ENCODE data around the gene NTSR2. TPM values are rescaled to one million over a fixed set of nuclear protein-coding genes. Genes with fewer than 3 reads are reported as not detected.
"Not testable (repeated sequence)": the region's sequence is repeated elsewhere in the genome, so short reads cannot be mapped to it uniquely, and the experiment has no call there.

The NTSR2 gene
- total RNA-seq, 2 donors from 2014 or later: not detected

DNA sequence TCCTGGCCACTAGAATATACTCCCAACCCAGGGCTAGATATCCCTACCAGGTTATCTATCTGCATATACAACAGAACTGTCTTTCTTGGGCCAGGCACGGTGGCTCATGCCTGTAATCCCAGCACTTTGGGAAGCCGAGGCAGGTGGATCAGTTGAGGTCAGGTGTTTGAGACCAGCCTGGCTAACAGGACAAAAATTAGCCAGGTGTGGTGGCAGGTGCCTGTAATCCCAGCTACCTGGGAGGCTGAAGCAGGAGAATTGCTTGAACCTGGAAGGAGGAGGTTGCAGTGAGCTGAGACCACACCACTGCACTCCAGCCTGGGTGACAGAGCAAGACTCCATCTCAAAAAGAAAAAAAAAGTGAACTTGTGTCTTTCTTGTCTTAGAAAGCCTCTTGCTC, 9.6 kb downstream of the NTSR2 start:
- not testable (repeated sequence) for H3K36me3 Mint-ChIP-seq (ENCODE audit: low read depth); H3K4me1 Mint-ChIP-seq; H3K27ac Mint-ChIP-seq; ATAC-seq (replicated peaks); H3K9me3 Mint-ChIP-seq; H3K4me3 Mint-ChIP-seq
- H3K27me3 Mint-ChIP-seq: peaks cover 29% of the 10 kb centered on the region

DNA sequence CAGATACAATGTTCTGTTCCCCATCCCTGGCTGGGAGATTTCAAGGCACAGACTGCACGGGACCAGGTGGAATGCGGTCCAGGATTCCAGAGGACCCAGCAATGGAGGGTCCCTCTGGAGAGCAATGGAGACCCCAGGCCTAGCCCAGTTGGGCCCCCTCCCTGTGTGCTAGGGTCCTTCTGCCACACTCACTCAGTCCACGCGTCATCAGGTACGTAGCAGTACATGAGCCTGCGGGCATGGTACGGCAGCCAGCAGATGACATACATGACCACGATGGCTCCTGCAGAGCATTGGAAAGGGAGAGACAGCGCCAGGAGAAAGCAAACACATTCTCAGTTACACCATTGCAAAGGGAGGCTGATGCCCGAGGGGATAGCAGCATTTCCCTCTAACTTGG, 10.1 kb downstream of the NTSR2 start:
- H3K27ac Mint-ChIP-seq: no peak overlapping the region
- no peaks in the 10 kb centered on the region for H3K4me1 Mint-ChIP-seq
- ATAC-seq (replicated peaks): no peak
- H3K27me3 Mint-ChIP-seq: peaks cover 29% of the 10 kb centered on the region
- no peak overlapping the region for H3K4me3 Mint-ChIP-seq
- peaks cover 5% of the 10 kb centered on the region for H3K36me3 Mint-ChIP-seq (ENCODE audit: low read depth)
- peaks cover 7% of the 10 kb centered on the region for H3K9me3 Mint-ChIP-seq

DNA sequence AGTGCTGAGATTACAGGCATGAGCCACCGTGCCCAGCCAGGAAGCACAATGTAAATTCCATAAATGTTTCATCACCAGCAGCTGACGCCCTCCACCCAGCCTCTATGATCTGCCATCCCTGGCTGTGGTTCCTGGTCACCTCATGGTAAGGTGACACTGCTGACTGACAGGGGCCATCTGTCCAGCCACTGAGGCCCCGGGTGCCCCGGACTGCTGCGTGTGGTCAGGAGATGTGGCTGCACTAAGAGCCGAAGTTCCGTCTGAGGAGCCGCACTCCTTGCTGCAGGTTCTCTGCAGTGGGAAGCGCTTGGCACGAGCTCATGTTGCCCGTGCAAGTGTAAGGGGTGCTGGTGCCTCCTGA, 10.9 kb downstream of the NTSR2 start:
- no peak for ATAC-seq (replicated peaks)
- H3K4me1 Mint-ChIP-seq: no peaks in the 10 kb centered on the region
- peaks cover 5% of the 10 kb centered on the region for H3K36me3 Mint-ChIP-seq (ENCODE audit: low read depth)
- H3K9me3 Mint-ChIP-seq: peaks cover 7% of the 10 kb centered on the region
- H3K4me3 Mint-ChIP-seq: no peak overlapping the region
- no peak overlapping the region for H3K27ac Mint-ChIP-seq
- H3K27me3 Mint-ChIP-seq: peaks cover 29% of the 10 kb centered on the region

DNA sequence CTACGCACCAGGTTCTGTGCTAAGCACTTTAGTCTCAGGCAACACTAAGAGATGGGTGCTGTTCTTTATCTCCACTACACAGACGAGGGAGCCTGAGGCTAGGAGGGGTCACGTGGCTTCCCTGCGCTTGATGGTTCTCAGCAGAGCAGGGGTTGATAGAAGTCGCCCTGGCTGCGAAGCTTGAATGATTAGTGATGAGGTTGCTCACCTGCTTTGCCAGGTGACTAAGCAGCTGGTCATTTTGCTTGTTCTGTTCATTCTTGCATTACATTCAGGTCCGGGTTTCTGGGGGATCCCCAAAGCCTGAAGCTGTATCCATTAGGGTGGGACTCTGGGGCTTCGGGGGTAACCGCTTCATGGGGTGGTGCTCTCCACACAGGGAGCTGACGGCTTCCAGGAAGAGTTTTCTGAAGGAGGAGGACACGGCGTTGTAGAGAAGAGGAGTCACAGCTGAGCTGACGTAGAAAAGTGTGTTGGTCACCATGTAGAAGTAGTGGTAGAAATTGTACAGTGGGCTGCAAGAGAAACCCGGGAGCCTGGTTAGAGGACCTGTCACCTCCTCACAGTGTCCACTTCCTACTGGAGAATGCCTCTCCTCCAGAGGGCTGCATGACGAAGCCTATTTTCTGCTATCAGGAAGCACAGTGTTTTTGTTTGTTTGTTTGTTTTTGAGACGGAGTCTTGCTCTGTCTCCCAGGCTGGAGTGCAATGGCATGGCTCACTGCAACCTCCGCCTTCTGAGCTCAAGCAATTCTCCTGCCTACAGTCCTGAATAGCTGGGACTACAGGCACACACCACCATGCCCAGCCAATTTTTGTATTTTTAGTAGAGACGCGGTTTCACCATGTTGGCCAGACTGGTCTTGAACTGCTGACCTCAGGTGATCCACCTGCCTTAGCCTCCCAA, 11.5 kb downstream of the NTSR2 start:
- peaks cover 7% of the 10 kb centered on the region for H3K9me3 Mint-ChIP-seq
- no peak for ATAC-seq (replicated peaks)
- H3K4me1 Mint-ChIP-seq: no peaks in the 10 kb centered on the region
- H3K27me3 Mint-ChIP-seq: peaks cover 27% of the 10 kb centered on the region
- H3K36me3 Mint-ChIP-seq (ENCODE audit: low read depth): peaks cover 5% of the 10 kb centered on the region
- no peak overlapping the region for H3K27ac Mint-ChIP-seq
- H3K4me3 Mint-ChIP-seq: no peak overlapping the region

DNA sequence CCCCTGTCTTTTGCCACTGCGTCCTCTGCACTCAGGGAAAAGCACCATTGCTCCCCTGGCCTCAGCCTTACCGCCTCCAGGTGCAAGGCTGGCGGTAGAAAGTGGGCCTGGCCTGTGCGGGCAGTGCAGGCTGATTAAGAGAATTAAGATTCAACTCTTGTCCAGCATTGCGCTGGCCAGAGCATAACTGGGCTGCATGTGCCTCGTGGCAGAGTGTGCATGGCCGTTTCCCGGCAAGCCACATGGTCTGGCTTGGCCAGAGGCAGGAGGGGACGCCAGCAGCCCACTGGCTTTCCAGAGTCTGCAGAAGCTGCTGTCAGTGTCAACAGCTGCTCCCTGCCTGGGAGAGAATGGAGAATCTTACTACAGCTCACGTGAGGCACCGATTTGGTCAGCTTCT, 12.3 kb downstream of the NTSR2 start:
- Mint-ChIP-seq H3K4me3 (no peak overlapping the region), H3K27me3 (peaks cover 25% of the 10 kb centered on the region), H3K36me3 (ENCODE audit: low read depth) (peaks cover 5% of the 10 kb centered on the region), H3K9me3 (peaks cover 4% of the 10 kb centered on the region), H3K27ac (no peak overlapping the region), H3K4me1 (no peaks in the 10 kb centered on the region)
- no peak for ATAC-seq (replicated peaks)

DNA sequence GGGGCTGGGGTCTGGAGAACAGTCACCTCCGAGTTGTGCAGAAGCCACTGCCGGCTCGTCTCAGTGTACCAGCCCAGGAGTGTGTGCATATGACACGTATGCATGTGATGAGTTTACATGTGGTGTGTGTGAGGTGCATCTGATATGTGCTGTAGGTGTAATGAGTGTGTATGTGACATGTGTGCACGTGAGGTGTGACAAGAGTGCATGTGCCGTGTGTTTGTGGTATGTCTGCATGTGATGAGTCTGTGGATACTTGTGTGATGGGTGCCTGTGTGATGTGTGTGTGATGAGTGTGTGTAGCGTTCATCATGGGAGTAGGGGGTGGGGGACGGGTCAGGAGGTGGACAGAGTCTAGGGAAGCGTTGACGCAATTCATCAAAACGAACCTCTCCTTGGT, 12.8 kb downstream of the NTSR2 start:
- Mint-ChIP-seq H3K4me1 (no peaks in the 10 kb centered on the region), H3K4me3 (no peak overlapping the region), H3K27me3 (peaks cover 24% of the 10 kb centered on the region), H3K9me3 (peaks cover 3% of the 10 kb centered on the region), H3K36me3 (ENCODE audit: low read depth) (peaks cover 4% of the 10 kb centered on the region), H3K27ac (no peak overlapping the region)
- ATAC-seq (replicated peaks): no peak

DNA sequence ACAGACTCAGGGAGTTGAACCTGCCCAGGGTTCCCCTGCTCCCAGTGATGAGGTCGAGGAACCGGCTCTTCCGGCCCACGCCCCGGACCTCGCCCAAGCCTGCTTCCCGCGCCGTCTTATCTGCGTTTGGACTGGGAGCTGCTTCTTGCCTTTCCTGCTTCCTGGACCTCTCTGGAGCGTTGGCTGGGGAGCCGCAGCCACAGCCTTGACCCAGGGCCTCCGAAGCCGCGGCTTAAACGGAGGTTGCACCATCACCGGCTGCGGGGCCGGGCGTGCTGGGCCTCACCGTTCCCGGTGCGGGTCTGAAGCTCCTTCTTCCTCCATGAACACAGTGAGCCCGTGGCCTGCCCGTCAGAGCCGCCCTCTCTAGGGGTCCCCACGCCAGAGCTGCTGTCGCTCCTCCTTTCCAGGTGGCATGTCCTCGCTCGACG, 13.3 kb downstream of the NTSR2 start:
- no peak overlapping the region for H3K4me3 Mint-ChIP-seq
- no peaks in the 10 kb centered on the region for H3K9me3 Mint-ChIP-seq
- no peak for ATAC-seq (replicated peaks)
- no peaks in the 10 kb centered on the region for H3K36me3 Mint-ChIP-seq (ENCODE audit: low read depth)
- peaks cover 20% of the 10 kb centered on the region for H3K27me3 Mint-ChIP-seq
- no peaks in the 10 kb centered on the region for H3K4me1 Mint-ChIP-seq
- H3K27ac Mint-ChIP-seq: no peak overlapping the region

DNA sequence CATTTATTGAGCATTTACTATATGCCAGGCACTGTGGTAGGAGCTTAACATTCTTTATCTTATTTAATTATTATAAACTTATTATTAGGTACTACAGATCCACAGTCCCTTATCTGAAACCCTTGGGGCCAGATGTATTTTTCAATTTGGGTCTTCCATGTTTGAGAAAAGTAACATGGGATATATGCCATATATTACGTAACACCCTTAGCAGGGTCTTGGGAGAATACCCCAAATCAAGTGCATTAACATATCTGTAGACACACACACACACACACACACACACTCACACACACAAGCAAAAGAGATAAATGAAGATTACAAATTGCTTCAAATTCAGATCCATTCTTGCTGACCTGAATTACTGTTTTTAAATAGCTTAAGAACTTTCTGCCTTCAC, 13.7 kb downstream of the NTSR2 start:
- no peaks in the 10 kb centered on the region for H3K9me3 Mint-ChIP-seq
- no peak overlapping the region for H3K27ac Mint-ChIP-seq
- no peaks in the 10 kb centered on the region for H3K36me3 Mint-ChIP-seq (ENCODE audit: low read depth)
- no peaks in the 10 kb centered on the region for H3K4me1 Mint-ChIP-seq
- H3K4me3 Mint-ChIP-seq: no peak overlapping the region
- ATAC-seq (replicated peaks): no peak
- H3K27me3 Mint-ChIP-seq: peaks cover 18% of the 10 kb centered on the region

DNA sequence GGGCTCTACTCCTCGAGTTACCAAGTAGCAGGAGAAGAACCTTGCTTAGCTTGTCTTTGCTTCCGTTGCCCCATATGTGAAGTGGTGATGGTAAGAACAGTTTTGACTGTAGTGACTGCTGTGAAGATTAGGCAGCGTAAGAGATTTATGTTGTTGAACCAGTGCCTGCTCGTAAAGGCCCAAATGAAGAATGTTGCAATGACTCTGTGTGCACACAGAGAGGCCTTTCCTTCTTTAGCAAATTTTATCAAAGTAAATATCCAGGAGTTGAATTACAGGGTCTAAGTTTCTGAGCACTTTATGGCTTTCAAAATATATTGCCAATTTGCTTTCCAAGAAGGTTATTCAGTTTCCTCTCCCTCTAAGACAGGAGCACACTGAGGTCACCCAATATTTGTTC, 14.5 kb downstream of the NTSR2 start:
- Mint-ChIP-seq H3K27ac (no peak overlapping the region), H3K9me3 (no peaks in the 10 kb centered on the region), H3K4me1 (no peaks in the 10 kb centered on the region), H3K36me3 (ENCODE audit: low read depth) (no peaks in the 10 kb centered on the region), H3K27me3 (peaks cover 12% of the 10 kb centered on the region), H3K4me3 (no peak overlapping the region)
- ATAC-seq (replicated peaks): no peak

DNA sequence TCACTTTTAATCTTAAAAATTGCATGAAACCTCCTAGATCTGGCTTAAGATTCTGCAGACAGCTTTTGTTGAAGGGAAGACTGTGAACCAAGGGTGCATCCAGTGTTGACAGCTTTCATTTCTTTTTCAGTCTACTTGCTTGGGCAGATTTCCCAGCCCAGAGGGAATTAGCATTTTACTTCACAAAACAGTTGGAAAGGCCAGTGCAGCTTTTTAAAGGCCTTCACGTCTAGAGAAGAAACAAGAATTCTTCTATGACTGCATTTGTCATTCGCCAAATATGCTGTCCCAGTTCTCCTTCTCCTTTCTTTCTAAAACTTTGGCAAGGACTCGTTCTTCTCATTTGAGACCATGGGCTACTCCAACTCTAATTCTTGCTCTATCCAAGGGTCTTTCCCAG, 17.4 kb downstream of the NTSR2 start:
- no peak for ATAC-seq (replicated peaks)
- H3K4me3 Mint-ChIP-seq: no peak overlapping the region
- H3K36me3 Mint-ChIP-seq (ENCODE audit: low read depth): no peaks in the 10 kb centered on the region
- H3K4me1 Mint-ChIP-seq: no peaks in the 10 kb centered on the region
- no peaks in the 10 kb centered on the region for H3K9me3 Mint-ChIP-seq
- no peak overlapping the region for H3K27ac Mint-ChIP-seq
- peaks cover 16% of the 10 kb centered on the region for H3K27me3 Mint-ChIP-seq

DNA sequence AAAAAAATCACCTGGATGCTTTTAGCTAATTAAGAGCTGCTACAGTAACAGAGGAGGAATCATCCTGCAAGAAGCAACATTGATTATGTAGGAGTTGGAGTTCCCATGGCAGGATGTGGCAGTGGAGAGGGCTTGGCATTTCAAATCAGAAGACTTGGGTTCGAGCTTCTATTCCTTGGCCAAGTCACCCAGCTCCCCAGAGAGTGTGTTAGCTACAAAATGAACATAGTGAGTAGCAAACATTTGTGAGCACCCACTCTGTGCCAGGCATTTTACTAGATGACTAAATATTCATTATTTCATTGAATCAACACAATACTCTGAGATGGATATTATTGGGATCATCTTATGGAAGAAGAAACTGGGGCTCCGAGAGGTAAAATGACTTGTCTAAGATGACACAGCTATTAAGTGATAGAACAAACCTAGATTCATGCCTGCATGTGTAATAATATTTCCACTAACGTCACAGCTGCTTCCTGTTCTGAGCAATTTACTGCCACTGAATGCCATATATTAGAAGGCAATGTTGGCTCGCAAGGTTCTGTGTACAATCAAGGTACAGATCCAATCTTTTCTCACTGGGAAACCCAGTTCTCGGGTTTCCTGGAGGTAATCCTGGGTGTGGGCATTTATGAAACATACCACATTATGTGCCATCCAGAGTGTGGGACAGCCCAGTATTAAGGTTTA, 18.0 kb downstream of the NTSR2 start:
- peaks cover 11% of the 10 kb centered on the region for H3K27me3 Mint-ChIP-seq
- H3K9me3 Mint-ChIP-seq: no peaks in the 10 kb centered on the region
- no peak overlapping the region for H3K4me3 Mint-ChIP-seq
- H3K4me1 Mint-ChIP-seq: no peaks in the 10 kb centered on the region
- no peak overlapping the region for H3K27ac Mint-ChIP-seq
- H3K36me3 Mint-ChIP-seq (ENCODE audit: low read depth): no peaks in the 10 kb centered on the region
- ATAC-seq (replicated peaks): peak; percentile 31

DNA sequence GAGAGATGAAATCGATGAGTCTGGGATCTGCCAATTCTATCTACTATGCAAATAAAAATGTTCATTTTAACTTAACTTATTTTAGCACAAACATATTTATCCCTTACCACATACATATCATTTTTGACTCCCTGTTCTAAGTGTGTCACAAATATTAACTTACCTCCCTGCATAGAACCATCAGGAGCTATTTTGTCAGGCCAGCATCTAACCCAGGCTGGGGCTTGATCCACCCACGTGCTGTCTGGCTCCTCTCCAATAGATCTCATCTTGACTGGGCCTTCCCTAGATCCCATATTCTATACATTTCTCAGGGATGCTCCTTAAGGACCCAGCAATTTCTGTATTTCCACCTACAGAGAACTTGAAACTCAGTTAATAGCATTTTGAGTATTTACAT, 20.9 kb downstream of the NTSR2 start:
- Mint-ChIP-seq H3K9me3 (no peaks in the 10 kb centered on the region), H3K36me3 (ENCODE audit: low read depth) (no peaks in the 10 kb centered on the region), H3K27ac (no peak overlapping the region), H3K27me3 (peaks cover 11% of the 10 kb centered on the region), H3K4me3 (no peak overlapping the region), H3K4me1 (no peaks in the 10 kb centered on the region)
- ATAC-seq (replicated peaks): no peak

DNA sequence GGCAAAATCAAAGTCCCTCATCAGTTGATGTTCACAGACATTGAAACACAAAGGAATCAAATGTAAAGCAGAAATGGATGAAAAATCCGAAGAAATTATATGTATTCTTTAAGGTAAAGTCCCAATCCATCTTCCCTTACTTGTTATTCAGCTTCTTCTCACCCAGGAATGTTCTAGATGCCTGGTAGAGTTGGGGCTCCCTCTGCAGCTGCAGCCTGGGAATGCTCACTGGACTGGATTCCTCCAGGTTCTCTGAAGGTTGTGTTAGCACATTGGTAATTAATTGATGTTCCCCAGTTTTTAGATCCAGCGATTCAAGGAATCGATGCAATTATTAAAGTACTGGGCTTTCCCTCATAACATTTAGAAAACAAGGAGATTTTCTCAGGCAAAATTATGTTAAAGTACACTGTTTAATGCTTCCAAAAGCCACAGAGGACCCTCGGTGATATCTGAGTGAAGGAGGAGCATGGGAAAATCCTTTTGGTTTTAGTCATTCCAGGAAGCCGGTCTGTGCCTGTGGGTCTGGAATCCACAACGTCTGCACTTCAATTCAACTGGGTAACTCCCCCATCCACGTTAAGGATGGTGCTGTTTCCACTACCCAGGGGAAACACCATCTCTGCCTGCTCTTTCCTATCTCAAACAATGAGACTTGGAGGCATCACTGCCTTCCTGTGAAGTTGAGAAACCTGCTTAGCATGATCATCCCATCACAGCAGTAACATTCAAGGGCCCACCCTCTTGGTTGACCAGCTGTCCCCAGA, 22.0 kb downstream of the NTSR2 start:
- H3K36me3 Mint-ChIP-seq (ENCODE audit: low read depth): no peaks in the 10 kb centered on the region
- H3K4me1 Mint-ChIP-seq: no peaks in the 10 kb centered on the region

DNA sequence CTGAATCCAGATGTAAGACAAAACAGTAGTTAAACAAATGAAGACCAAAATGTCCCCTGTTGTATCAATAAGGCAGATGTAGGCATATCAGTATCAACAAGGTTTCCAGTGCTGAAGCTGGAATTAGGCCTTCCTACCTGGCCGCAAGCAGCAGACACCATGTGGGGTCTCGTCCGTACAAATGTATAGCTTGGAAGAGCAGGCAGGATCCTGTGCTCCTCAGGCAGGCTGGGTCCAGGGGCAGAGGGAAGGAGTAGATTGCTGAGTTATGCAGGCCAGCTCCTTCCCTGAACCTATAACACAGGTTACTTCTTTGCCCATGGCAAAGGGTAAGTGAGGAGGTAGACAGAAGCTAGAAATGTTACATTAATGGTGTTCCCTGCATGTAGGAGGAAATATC, 23.5 kb downstream of the NTSR2 start:
- Mint-ChIP-seq H3K36me3 (ENCODE audit: low read depth) (no peaks in the 10 kb centered on the region), H3K27me3 (peaks cover 20% of the 10 kb centered on the region)

More for the DNA sequence above, 22.0 kb downstream of the NTSR2 start:
- ATAC-seq (replicated peaks): no peak
- Mint-ChIP-seq H3K27ac (no peak overlapping the region), H3K27me3 (peaks cover 20% of the 10 kb centered on the region), H3K4me3 (no peak overlapping the region), H3K9me3 (no peaks in the 10 kb centered on the region)

More for the DNA sequence above, 23.5 kb downstream of the NTSR2 start:
- no peak overlapping the region for H3K4me3 Mint-ChIP-seq
- no peak for ATAC-seq (replicated peaks)
- no peak overlapping the region for H3K27ac Mint-ChIP-seq
- H3K9me3 Mint-ChIP-seq: no peaks in the 10 kb centered on the region
- H3K4me1 Mint-ChIP-seq: no peaks in the 10 kb centered on the region

All from activated T-helper 17 cell treated with anti-CD3 and anti-CD28 coated beads, Interleukin-2, amount 50 U/mL, for 72 hours (primary cell).